Measurements from ENCODE around the gene ADGRF4.

ADGRF4 gene

DNA sequence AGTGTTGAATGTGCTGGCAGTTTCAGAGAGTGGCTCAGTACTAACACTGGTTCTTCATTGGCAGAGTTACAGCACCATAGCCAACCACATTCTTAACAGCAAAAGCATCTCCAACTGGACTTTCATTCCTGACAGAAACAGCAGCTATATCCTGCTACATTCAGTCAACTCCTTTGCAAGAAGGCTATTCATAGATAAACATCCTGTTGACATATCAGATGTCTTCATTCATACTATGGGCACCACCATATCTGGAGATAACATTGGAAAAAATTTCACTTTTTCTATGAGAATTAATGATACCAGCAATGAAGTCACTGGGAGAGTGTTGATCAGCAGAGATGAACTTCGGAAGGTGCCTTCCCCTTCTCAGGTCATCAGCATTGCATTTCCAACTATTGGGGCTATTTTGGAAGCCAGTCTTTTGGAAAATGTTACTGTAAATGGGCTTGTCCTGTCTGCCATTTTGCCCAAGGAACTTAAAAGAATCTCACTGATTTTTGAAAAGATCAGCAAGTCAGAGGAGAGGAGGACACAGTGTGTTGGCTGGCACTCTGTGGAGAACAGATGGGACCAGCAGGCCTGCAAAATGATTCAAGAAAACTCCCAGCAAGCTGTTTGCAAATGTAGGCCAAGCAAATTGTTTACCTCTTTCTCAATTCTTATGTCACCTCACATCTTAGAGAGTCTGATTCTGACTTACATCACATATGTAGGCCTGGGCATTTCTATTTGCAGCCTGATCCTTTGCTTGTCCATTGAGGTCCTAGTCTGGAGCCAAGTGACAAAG, 17.0 kb upstream of the ADGRF4 start:
- no peak for DNase-seq

DNA sequence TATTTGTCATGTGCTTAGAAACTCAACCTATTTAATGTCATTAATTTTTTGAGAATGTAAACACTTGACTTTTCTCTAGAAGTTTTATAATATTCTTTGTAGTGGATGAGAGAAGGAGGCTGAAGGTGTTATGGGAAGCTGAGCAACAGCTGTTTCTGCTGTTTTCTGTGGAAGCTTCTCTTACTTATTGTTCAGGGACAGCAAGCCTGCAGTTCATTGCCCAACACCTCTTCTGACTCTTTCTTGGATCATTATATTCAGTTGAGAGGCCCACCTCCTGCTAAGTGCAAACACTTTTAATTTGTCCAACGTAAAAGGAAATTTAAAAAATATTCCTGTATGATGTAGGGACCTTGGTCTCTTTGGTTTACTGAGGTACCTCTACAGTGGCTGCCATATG, 12.0 kb upstream of the ADGRF4 start:
- DNase-seq = no peak

GRCh38 chr6:47687432-47687831, 10.9 kb upstream of the ADGRF4 start:
- DNase-seq = no peak

DNA sequence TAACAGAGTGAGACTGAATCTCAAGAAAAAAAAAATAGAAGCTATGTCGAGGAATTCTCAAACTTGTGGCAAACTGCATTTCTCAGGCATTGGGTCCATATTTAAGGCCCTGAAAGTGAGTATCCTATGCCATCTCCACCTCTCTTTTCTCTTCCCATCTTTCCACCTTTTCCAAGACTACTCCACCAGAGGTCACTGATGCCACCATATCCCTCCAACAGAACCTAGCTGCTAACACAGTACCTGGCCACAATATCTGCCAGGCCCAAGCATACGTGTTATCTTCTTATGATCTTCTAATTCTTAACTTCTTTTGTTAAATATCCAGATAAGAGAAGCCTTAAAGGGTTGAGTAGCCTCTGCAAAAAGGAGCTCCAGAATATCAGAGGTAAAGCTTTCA, 8.2 kb upstream of the ADGRF4 start:
- no peak for DNase-seq

DNA sequence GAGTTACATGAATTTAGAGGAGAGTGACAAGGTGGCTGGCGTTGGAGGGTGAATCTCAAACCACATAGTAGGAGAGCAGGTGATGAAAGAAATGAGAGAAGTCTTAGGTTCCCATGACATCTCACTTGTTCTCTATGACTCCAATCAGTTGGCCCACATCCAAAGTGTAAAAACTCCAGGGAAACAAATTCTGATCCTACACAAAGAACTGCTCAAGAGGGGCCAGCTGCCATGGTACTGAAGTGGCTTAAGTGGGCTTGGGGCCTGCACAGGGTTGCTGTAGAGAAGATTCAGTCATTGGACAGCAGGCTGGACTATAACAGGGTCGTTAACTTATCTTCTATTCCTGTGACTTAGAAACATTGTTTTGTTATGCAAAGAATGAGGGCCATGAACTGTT, 7.6 kb upstream of the ADGRF4 start:
- no peak for DNase-seq

GRCh38 chr6:47697925-47698324, 455 bp upstream of the ADGRF4 start:
- DNase-seq = no peak

DNA sequence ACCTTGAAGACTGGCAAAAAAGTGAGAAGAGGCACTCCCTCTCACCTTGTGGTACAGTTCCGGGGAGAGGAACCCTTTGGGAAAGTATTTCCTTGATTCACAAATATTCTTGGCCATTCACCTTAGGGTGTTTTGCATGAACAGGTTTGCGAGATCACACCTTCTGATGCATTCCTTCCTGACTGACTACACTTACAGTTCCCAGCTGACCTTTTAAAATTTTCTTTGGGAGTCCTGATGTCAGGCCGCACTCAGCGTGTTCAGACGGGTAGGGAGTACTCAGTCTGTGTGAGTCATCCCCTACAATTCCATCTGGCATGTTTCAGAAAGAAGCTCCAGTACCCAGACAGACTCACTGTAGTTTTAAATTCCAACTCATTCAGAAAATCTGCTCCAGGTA, 1.7 kb downstream of the ADGRF4 start:
- DNase-seq = no peak

- no peak for DNase-seq
Measured at GRCh38 chr6:47700596-47700995, 2.2 kb downstream of the ADGRF4 start.

- no peak for DNase-seq
Measured at GRCh38 chr6:47701363-47701762, 3.0 kb downstream of the ADGRF4 start.

GRCh38 chr6:47709160-47709559, 10.8 kb downstream of the ADGRF4 start:
- DNase-seq = no peak

- DNase-seq = no peak
Measured at GRCh38 chr6:47710295-47710694, 11.9 kb downstream of the ADGRF4 start.

DNA sequence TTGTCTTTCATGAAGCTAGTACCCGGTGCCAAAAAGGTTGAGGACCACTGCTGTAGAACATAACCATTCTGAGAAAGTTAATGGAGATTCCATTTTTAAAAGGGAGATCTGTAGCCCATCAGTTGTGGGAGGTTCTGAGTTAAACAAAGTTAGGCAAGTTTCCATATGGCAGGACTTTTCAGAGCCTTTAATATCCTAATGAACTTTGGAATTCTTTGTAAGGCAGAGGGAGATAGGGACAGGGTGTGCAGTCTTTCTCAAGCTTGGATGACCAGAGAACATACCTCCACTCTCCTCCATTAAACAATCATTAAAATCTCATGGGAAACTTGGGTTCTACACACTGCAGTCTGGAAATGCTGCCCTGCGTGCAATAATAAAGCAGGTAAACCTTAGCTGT, 14.8 kb downstream of the ADGRF4 start:
- no peak for DNase-seq

DNA sequence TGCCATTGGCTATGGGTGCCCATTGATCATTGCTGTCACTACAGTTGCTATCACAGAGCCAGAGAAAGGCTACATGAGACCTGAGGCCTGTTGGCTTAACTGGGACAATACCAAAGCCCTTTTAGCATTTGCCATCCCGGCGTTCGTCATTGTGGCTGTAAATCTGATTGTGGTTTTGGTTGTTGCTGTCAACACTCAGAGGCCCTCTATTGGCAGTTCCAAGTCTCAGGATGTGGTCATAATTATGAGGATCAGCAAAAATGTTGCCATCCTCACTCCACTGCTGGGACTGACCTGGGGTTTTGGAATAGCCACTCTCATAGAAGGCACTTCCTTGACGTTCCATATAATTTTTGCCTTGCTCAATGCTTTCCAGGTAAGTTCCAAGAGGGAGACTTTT, 16.4 kb downstream of the ADGRF4 start:
- DNase-seq = no peak

- no peak for DNase-seq
Measured at GRCh38 chr6:47715782-47716181, 17.4 kb downstream of the ADGRF4 start.

DNA sequence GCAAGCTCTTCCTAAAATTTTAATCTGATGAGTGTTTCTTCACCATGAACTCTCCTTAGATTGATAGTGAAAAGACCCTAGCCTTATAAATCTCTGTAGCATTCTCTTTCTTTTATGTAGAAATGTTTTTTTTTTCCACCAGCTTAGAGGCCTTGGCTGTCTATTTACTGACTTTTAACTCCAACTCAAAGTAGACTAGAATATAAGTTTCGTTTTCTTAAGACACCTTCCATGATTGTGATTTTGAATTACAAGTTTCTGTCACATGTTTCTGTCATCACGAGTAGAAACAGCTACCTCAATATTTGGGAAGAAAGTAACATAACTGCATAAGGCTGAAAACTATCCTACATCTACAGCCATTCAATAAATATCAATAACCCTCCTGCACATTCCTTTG, 17.8 kb downstream of the ADGRF4 start:
- no peak for DNase-seq

DNA sequence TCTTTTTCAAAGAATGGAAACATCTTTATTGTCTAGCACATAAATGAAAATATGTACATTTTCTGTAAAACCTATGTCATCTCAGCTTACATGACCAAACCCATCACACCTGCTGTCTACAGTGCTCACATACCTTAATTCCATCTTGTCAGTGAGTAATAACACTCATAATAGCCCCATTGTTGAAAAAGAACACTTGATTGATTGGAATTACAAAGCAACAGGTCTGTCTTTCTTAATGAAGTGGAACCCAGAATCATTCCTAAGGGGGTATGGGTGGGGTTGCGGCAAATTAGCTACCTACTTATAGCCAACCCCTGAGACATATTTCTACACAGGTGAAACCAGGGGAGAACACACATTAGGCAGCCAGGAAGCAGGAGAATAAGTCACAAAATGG, 20.2 kb downstream of the ADGRF4 start:
- DNase-seq = no peak

GRCh38 chr6:47721189-47721588, 22.8 kb downstream of the ADGRF4 start:
- no peak for DNase-seq

DNA sequence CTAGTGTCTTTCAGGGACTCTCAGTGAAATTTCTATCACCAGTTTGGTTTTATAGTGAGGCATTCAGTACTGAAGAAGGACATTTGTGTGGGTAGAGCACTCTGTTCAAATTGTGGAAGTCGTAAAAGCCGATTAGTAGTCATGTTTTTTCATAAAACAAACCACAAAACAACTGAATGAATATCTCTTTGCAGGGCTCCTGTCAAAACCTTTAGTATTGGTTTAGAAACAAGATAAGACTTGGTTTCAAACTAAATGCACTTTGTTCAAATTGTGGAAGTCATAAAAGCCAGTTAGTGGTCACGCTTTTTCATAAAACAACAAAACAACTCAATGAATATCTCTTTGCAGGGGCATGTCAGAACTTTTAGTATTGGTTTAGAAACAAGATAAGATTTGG, 23.8 kb downstream of the ADGRF4 start:
- DNase-seq = no peak

DNA sequence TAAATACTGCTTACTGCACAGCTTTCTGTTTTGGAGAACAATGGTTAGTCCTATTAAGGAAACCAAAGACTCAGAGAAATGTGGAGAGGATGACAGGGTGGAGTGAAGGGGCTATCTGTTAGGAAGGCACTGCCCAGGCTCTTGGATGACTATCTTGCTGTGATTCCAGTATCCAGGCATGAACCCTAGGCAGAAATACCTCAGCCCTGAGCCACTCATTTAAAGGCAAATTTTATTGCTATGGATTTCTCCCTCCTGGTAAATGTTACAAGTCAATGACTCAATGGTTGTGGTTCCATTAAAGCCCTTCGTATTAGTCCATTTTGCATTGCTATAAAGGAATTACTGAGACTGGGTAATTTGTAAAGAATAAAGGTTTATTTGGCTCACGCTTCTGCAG, 25.9 kb downstream of the ADGRF4 start:
- DNase-seq = no peak

GRCh38 chr6:47727391-47727790, 29.0 kb downstream of the ADGRF4 start:
- no peak for DNase-seq

DNA sequence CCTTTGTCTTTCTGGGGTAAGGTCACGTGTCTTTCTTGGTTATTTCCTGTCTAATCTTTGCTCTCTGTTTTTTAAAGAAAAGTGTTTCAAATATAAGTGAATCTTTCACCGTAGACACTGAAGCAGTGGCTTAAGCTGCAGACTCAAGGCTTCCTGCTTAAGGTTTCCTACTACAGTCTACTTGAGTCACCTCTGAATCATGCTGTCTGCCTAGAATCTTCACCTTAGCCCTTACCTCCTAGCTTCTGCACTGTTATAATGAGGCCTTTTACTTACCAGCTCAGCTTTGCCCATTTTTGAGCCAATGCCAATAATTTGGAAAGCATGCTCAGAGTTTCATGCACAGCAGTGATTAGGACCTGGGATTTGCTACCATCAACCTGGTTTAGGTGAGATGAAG, 30.6 kb downstream of the ADGRF4 start:
- no peak for DNase-seq

DNA sequence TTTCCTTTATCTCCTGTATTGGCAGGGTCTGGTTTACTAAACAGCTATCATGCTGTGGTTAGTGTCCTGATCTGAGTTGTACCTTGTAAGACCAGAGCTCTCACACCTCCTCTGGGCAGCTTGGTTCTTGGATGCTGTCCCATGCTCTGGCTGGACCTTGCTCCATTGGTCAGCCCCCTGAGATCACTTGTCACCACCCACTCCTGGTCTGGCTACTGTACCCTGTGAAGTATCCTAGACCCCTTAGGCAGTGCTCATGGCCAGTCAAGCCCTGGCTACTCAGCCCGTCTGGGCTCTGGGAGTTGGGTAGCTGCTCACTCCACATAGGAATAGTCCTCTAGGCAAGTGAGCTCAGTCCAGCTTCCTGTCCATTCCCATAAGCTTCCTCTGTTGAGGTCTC, 31.1 kb downstream of the ADGRF4 start:
- DNase-seq = no peak

GRCh38 chr6:47733879-47734558, 35.6 kb downstream of the ADGRF4 start:
- no peak for DNase-seq

GRCh38 chr6:47734831-47735481, 36.6 kb downstream of the ADGRF4 start:
- no peak for DNase-seq

Data from activated CD4-positive, alpha-beta T cell treated with anti-CD3 and anti-CD28 coated beads for 1 hour (primary cell).